NOMO-1 (cell line): Measurements from ENCODE around the gene ZBED5.
"Not testable (repeated sequence)": the region's sequence is repeated elsewhere in the genome, so short reads cannot be mapped to it uniquely, and the experiment has no call there.

Source experiments
- DNase-seq, 2 experiments: peaks; one replicate each; lab custom pipeline; 2025; ENCODE audit not compliant: unreplicated experiment in 2 of 2; lab: John Stamatoyannopoulos, UW

The ZBED5 gene

DNA sequence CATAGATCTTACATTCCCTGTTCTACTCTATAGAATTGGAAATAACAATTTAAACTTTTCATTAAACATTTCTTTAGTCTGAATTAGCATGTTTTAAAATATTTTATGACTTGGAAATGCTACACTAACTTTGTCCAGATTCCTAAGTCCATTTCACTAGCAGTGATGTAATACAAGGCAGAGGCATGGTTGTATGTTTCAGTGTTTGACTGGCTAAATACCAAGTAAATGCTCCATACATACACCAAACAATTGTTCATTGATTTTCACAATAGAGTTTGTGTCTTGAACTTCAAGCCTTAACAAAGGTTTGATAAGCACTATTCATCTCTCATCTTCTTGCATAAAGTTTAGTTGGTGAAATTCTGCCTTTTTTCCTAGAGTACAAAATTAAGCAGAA lies 13.5 kb downstream of the ZBED5 start:
- no peak for DNase-seq

GRCh38 chr11:10838881-10839280 lies 19.0 kb downstream of the ZBED5 start:
- DNase-seq, result no peak

DNA sequence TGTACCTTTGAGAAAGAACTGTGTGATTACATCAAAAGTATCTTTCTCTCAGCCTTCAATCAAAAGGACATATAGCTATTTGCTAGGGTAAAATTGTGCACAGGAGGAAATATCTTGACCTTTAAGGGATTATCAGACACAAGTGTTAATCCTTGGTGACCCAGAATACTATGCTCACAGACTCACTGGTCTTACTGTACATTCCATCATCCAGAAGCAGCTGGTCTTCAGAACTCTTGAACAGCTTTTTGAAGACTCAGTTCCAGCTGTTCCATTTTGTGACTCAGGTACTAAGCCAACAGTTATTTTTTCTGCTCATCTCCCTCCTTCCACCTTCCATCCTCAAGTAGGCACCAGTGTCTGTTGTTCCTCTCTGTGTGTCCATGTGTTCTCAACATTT lies 19.8 kb downstream of the ZBED5 start:
- DNase-seq, result no peak

- DNase-seq, result not testable (repeated sequence)
These were observed 21.0 kb downstream of the ZBED5 start for GRCh38 chr11:10836884-10837283.

- no peak for DNase-seq
These were observed 28.7 kb downstream of the ZBED5 start for GRCh38 chr11:10829139-10829538.

DNA sequence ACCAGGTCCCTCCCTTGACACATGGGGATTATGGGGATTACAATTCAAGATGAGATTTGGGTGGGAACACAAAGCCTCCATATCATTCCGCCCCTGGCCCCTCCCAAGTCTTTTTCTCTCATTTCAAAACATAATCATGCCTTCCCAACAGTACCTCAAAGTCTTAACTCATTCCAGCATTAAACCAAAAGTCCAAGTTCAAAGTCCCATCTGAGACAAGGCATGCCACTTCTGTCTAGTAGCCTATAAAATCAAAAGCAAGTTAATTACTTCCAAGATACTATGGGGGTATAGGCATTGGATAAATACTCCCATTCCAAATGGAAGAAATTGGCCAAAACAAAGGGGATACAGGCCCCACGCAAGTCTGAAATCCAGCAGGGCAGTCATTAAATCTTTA lies 29.5 kb downstream of the ZBED5 start:
- DNase-seq, result no peak

GRCh38 chr11:10824888-10825287 lies 33.0 kb downstream of the ZBED5 start:
- DNase-seq, result peak; percentile 53 to 70

DNA sequence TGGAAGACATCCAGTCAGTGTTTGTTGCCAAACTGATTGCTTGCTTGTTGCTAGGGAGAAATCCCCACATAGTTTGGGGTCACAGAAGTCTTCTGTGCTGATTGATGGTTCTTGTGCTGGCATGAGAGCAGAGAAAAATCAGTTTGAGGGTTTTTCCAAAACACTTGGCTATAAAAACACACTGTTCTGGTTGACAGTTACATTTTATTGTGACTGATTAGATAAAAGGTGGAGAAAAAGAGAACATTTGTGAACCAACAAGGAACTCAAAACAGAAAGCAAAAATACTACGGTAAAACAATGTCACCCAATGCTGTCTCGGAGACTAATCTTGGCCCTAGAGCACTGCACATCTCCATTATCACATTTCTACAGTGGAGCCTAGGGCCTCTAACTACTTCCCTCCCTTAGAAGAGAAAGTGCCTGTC lies 34.7 kb downstream of the ZBED5 start:
- DNase-seq, result no peak

GRCh38 chr11:10822491-10822890 lies 35.4 kb downstream of the ZBED5 start:
- not testable (repeated sequence) for DNase-seq

GRCh38 chr11:10818594-10818993 lies 39.3 kb downstream of the ZBED5 start:
- DNase-seq, result no peak

- DNase-seq, result no peak
These were observed 43.9 kb downstream of the ZBED5 start for GRCh38 chr11:10813945-10814344.

DNA sequence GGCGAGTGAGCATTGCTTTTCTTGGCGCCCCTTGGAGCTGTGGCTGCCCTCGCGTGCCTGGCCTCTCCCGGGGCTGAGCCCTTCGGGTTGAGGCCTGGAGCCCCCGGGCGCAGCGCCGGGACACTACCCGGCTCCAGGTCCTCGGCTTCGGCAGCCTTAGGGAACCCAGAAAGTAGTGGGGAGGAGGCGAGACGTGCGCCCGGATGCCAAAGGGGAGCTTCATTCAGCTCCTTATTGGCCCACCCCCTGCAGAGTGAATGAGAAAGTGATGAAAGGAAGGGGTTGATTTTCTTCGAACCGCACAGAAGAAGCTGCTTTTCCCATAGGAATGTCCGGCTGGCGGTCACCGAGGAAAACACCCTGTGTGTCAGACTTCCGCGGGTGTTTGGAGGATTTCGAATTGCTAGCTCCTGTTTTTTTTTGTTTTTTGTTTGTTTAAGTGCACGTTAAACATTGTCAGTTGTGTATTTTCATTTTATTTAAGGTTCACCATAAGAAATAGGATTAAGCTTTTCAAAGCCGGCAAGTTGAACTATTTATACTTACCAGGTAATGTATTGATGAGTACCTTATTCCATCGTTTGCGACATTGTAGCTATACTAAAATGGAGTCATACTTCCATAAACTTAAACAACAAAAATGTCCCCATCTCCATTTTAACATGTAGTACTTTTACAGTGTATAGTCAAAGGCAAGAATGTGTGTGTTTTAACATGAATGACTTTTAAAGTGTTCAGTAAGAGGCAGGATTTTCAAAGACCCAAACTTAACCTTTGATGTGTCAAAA lies 48.3 kb downstream of the ZBED5 start:
- no peak for DNase-seq

DNA sequence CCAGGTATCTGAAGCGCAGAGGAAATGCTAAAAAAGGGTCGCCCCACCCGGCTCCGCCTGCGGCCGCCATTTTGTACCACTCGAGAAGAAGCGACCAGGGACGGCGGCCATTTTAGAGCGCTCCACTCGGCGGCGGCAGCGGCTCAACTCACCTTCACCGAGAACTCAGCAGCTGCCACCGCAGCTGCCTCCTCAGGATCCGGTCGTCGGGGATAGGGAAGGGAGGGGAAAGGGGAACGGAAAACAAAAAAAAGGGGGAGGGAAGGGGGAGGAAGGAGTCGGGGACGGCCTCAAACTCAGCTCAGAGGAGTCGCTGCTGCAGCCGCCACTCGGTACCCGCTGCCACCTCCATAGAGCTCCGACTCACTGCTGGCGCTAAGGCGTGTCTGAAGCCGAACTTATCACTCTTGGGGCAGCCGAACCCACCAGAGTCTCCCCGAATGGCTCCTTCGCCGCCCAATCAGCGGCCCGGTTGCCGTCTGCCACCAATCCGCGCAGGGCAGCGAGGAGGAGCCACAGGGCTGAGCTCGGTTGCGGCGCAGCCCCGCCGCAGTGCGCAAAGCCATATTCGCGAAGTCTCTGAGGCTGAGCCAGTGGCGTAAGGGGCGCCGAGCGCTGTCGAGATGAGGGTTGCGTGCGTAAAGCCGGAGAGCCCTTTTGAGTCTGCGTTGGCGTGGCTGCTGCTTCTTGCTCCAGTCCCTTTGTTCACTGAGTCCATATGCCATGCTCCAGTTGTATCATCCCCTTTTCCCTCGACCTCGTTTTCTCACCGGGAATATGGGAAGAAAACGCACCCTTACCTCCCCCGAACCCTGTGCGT lies 49.1 kb downstream of the ZBED5 start, which contains the start of gene EIF4G2:
Gene EIF4G2 (minus strand): TSS at position 374 of the 820 bp plus-strand sequence.
- DNase-seq, result peak; percentile 97 to 99

- DNase-seq, result no peak
These were observed 49.7 kb downstream of the ZBED5 start for GRCh38 chr11:10808235-10808552.

GRCh38 chr11:10807493-10808234 lies 50.2 kb downstream of the ZBED5 start:
- peak; percentile 35 to 46 for DNase-seq

DNA sequence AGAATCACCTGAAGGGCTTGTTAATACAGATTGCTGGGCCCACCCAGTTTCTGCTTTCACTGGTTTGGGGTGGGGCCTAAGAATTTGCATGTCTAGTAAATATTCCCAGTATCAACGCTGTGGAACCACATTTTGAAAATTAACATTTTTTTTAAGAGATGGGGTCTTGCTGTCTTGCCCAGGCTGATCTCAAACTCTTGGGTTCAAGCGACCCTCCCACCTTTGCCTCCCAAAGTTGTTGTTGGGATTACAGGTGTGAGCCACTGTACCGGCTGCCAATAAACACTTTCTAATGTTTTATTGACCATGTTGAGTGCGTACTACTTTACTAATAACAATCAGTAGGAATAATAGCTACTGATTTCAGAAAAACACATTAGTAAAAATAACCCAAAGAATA lies 51.6 kb downstream of the ZBED5 start:
- no peak for DNase-seq

DNA sequence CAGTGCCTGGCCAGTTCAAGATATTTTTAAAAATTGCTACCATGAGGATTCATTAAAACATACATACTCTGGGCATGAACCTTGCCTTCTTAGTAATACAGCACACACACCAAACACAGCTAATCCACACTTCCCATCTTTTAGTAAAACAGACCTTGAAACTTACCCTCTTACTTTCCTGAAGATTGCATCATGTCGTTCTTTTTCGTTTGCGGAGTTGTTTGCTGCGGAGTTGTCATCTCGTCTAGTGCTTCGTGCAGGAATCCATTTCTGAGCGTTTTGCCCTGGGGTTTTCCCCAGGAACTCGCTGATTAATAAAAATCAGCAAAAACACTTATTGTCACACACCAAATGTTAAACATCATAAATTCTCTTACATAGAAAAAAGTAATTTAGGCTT lies 52.1 kb downstream of the ZBED5 start:
- DNase-seq, result no peak

DNA sequence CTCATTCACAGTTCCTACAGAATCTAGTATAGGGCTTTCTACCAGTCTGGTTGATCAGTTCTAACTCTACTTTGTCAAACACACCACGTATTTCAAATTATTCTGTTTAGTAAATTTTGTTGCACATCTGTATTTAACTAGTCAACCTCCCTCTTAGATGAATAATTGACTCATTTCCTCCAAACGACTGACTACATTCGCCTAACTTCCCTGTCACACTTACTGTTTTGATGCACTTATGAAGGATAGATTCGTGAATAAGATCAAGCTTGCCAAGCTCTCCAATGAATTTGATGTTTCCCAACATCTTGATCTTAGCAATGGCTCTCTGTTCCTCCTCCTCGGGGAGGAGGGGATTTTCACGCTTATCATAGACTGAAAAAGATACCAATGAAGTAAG lies 54.2 kb downstream of the ZBED5 start:
- no peak for DNase-seq
